HG02943 (cell line): ENCODE data around the gene TLCD4.
"Not testable (repeated sequence)": the region's sequence is repeated elsewhere in the genome, so short reads cannot be mapped to it uniquely, and the experiment has no call there.

Experiments used
- ATAC-seq: cut with Tn5 transposase; IDR thresholded peaks from one replicate; pipeline ENCODE4 v1.9.1; 2021; ENCODE audit warnings: mild to moderate bottlenecking, low read depth, moderate library complexity; ENCODE audit not compliant: unreplicated experiment

TLCD4 gene

DNA sequence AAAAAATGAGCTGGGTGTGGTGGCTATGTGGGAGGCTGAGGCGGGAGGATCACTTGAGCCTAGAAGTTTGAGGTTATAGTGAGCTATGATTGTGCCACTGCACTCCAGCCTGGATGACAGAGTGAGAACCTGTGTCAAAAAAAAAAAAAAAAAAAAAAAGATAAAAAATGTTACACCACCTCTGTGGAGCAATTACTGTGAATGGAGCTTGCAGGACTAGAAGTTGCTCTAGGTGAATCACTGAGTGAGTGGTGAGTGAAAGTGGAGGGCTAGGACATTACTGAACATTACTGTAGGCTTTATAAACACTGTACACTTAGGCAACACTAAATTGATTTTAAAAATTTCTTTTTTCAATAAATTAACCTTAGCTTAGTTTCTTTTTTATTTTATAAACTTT lies 21.9 kb downstream of the TLCD4 start:
- ATAC-seq, result no peak

DNA sequence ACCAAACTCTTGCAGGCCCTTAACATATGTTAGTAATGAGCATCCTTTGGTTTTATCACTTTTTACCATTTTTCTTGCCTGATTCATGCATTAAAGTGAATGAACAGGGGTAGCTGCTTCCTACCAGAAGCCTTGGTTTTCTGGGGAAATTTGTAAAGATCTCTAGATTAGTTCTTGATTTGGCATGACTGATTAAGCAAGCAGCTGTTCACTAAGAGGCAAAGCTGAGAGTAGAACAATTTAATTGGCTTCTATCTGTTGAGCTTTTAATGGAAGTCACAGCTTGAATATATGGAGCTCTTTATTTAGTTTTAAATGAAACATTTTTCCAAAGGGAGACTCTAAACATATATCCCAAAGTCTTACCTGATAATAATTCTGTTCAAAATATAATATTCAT lies 23.6 kb downstream of the TLCD4 start:
- no peak for ATAC-seq

DNA sequence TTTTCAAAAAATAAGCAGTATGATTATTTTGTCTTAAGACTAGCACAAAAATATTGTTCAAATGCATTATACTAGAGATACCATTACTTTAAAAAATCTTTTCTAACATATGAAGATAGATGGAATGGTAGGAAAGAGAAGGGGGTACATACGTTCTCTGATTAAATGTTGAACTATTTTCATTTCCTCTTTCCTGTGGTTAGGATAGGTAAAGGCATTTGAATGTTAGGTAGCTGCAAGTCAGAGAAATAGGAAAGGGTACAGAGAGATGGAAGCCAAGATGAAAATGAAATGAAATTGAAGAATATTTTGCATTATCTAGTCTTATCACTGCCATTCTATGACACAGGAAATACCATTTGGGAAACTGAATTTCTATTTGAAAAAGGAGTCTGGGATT lies 28.3 kb downstream of the TLCD4 start:
- no peak for ATAC-seq

GRCh38 chr1:95146637-95147036 lies 29.5 kb downstream of the TLCD4 start:
- no peak for ATAC-seq

- ATAC-seq, result no peak
Measured at GRCh38 chr1:95154096-95154495, 36.9 kb downstream of the TLCD4 start.

DNA sequence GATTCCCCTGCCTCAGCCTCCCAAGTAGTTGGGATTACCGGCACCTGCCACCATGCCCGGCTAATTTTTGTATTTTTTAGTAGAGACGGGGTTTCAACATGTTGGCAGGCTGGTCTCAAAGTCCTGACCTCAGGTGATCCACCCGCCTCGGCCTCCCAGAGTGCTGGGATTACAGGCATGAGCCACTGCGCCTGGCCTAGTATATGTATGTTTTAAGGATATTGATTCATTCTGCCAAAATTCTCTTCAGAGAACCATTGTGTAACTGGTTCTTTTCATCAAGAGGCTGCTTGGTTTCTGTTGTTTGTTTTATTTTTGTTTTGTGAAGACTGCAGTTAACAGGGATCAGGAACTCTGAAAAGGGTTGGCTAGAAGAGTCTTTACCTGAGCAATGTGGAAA lies 48.4 kb downstream of the TLCD4 start:
- ATAC-seq, result not testable (repeated sequence)
